Inflammatory macrophage treated with lipopolysaccharide for 4 hours (primary cell): ENCODE measurements around the gene FBXO42.
A peak's percentile ranks its signal among the peaks of the same experiment; 100 is the strongest.
"Not testable (repeated sequence)": the region's sequence is repeated elsewhere in the genome, so short reads cannot be mapped to it uniquely, and the experiment has no call there.

Source experiments
- DNase-seq: peaks from one replicate; pipeline ENCODE4 v3.0.0-alpha.2; 2020

FBXO42 gene

GRCh38 chr1:16371725-16372124 is 19.4 kb upstream of the FBXO42 start:
- DNase-seq, result peak; percentile 90

GRCh38 chr1:16369821-16370220 is 17.5 kb upstream of the FBXO42 start:
- DNase-seq, result no peak

GRCh38 chr1:16367968-16368890 is 15.9 kb upstream of the FBXO42 start:
- DNase-seq, result peak; percentile 37

DNA sequence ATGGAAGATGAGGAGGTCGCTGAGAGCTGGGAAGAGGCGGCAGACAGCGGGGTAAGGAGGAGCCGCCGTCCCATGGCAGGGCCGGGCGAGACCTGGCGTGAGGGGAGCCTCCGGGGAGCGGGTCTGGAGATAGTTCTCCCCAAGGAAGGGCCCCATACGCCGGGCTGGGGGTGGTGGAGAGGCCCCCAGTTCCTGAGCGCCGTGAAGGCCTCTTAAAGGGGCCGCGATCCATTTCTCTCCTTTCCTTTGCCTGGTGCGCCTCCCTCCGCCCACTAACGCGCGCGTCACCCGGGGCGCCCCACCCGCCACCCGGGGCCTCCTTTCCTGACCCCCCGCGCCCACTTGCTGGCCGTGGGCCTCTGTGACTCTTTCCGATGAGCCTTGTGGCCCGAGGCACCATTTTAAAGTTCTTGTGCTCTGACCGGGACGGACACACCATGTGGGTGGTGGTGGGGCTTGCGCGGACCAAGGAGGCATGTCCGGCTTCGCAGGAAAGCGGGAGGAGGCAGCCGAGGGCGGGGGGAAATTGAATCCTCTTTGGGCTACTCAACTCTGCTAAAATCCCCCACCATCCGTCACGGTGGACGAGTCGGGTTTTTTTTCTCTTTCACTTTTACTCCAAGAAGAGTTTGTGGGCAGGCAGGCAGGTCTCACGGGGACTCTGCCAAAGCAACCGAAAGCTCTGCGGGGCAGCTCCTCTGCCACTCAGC is 15.1 kb upstream of the FBXO42 start:
- DNase-seq, result peak; percentile 96

DNA sequence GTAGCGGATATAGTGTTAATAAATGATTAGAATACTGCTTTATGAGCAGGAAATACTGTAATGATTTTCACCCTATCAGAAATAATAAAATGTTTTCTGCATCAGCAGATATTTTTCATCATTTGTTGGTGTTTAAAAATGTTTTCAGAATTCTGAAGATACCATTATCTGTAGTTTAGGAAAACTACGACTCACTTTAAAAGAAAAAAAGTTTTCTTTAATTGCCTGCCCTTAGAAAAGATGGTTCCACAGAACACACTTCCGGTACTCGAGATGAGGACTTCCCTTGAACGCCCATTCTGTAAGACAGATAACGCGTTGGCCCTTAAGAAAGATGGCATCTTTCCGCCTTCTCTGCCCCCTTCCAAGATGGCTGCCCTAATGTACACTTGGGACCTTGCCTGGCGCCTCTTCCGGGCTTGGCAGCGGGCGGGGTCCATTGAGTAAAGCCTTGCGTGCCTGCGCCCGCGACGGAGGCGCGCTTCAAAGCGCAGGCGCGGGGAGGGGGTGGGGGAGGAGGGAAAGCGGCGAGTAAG is 14.5 kb upstream of the FBXO42 start, which contains the start of gene SZRD1:
SZRD1 (plus strand) TSS at position 521 of the 536 bp plus-strand sequence. CDS start 16 bp downstream, outside the sequence.
- DNase-seq, result peak; percentile 99

DNA sequence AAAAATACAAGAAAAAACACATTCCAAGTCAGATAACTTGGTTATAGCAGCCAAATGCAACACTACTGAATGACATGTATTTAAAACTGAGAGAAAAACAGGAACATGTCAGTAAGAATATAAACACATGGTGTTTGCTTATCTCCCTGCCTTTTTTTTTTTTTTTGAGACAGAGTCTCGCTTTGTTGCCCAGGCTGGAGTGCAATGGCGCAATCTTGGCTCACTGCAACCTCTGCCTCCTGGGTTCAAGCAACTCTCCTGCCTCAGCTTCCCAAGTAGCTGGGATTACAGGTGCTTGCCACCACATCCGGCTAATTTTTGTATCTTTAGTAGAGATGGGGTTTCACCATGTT is 12.8 kb upstream of the FBXO42 start:
- DNase-seq, result peak; percentile 46

DNA sequence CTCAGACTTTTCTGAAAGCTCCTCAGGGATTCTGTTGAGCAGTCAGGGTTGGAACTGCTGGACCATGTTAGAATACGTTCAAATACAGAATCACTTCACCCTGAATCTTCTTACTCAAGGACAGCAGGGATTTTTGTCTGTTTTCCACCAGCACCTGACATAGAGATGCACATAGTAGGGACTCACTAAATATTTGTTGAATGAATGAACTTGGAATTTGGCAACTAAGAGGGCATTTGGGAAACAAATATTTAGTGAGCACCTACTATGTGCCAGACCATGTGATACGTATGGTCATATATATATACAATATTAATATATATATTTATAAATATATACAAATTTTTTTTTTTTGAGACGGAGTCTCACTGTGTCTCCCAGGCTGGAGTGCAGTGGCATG is 4.6 kb upstream of the FBXO42 start:
- no peak for DNase-seq

DNA sequence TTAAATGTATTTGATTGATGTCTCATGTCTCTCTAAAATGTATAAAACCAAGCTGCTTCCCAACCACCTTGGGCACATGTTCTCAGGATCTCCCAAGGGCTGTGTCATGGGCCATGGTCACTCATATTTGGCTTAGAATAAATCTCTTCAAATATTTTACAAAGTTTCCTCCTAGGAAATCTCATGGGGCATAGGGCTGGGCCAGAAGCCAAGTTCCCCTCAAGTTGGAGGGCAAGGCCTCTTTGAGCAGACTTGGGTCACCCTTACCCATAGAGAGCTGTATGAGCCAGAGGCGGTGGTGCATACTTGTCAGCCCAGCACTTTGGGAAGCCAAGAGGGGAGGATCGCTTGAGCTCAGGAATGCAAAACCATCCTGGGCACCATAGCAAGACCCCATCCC is 2.3 kb upstream of the FBXO42 start:
- DNase-seq, result no peak

DNA sequence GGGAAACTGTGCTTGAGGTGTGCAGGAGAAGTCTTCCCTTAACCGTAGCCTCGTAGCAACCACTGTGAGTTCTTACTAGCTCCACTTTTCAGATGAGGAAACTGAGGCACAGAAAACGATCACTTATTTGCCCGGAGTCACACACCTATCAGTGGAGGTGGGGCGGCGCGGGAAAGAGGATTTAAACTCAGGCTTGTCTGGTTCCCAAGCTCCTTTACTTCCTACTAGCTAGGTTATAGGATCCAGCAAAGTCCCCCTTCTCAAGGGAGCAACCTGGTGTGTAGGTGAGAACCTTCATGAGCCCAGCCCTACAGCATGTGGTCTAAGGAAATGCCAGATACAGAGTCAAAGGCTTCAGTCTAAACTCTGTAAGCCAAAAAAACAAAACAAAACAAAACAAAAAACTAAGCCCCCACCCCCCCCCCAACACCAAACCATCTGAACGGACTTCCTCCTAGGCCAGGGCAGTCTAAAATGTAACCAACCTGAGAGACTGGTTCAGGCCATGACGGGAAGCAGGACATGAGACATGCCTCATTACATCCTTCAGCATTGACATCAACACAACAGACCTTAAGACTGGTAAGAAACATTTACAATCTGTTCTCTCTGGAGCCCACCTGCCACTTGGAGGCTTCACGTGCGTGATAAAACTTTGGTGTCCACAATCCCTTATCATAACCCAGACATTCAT is 709 bp upstream of the FBXO42 start:
- peak; percentile 15 for DNase-seq

- peak; percentile 52 for DNase-seq
These were observed 755 bp downstream of the FBXO42 start for GRCh38 chr1:16351456-16351993.

DNA sequence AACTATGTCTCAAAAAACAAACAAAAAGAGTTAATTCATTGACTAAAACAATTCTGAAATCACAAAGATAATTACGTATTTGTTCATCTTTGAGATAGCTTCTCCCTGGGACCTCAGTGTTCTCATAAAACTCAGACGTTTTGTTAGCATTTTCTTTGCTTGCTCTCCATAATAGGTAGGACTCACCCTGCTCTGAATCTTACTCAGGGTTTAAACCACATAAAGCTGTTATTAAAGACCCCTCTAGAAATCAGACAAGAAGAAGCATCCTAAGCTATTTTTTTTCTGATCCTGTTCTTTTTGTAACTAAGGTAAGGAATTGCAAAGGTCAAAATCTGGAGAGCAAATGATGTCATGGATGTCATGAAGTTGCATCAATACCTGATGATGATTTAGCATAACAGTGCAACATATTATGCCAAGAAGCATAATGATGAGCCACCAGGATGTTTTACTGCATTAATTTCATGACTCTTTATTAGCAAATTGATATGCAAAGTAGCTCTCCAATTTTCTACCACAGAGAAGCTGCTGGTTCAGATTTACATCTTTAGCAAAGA is 2.4 kb downstream of the FBXO42 start:
- peak; percentile 72 for DNase-seq

DNA sequence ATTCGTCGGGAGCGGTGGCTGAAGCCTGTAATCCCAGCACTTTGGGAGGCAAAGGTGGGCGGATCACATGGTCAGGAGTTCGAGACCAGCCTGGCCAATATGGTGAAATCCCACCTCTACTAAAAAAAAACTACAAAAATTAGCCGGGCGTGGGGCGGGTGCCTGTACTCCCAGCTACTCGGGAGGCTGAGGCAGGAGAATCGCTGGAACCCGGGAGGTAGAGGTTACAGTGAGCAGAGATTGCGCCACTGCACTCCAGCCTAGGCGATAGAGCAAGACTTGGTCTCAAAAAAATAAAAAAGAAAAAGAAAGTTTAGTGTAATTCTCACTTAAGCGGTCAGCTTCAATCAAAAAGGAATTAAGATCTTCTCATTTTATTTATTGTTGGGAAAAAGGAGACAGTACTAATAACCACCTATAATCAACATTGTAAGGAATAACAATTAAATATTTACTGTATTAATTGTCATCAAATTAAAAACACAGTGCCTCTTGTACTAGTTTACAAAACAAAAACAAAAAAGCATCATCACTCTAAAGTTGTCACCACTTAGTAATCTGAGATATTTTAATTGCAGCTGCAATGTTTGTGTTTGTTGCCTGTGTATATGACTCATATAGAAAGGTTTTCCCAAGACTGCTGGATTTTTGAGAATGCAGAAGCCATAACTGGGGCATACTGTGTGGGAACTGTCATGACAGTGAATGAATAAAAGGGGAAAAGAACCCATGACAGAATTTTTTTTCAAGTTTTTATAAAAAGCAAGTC is 3.7 kb downstream of the FBXO42 start:
- DNase-seq, result peak; percentile 95

DNA sequence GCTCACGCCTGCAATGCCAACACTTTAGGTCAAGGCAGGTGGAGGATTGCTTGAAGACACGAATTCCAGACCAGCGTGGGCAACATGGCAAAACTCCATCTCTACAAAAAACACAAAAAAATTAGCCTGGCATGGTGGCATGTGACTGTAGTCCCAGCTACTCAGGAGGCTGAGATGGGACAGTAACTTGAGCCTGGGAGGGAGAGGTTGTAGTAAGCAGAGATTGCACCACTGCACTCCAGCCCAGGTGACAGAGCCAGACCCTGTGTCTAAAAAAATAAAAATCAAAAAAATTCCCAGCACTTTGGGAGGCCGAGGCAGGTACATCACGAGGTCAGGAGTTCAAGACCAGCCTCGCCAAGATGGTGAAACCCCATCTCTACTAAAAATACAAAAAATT is 9.0 kb downstream of the FBXO42 start:
- DNase-seq, result not testable (repeated sequence)

DNA sequence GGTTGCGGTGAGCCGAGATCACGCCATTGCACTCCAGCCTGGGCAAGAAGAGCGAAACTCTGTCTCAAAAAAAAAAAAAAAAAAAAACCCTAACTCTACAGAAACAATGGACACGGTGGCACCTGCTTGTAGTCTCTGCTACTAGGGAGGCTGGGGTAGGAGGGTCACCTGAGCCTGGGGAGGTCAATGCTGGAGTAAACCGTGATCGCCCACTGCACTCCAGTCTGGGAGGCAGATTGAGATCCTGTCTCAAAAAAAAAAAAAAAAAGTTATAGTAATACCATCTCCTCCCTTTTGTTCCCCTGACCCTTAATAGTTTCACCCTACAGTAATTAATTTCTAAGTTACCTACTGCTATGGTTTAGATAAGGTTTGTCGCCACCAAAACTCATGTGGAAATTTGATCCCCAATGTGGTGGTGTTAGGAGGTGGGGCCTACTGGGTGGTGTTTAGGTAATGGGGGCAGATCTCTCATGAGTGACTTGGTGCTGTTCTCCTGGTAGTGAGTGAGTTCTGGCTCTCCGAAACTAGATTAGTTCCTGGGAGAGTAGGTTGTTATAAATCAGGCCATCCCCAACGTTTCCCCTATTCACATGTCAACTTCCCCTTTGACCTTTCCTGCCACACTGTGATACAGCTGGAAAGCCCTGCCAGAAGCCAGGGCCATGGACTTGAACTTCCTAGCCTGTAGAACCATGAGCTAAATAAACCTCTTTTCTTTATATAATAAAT is 9.8 kb downstream of the FBXO42 start:
- DNase-seq, result peak; percentile 80

DNA sequence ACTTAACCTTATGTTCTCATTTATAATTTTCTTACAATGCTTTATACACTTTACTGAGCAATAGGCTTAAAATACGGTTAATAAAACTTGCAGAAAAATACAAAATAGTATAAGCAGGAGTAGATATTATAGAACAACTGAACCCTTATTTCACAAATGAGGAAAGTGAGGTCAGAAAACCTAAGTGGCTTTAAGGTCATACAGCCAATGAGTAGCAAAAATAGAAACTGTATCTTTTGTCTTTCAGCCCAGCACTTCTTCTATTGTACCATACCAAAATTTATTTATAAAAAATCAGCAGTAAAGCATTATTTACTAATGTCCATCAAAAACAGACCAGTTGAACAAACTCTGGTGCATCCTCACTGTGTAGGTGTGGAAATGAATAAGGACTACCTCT is 11.6 kb downstream of the FBXO42 start:
- no peak for DNase-seq

DNA sequence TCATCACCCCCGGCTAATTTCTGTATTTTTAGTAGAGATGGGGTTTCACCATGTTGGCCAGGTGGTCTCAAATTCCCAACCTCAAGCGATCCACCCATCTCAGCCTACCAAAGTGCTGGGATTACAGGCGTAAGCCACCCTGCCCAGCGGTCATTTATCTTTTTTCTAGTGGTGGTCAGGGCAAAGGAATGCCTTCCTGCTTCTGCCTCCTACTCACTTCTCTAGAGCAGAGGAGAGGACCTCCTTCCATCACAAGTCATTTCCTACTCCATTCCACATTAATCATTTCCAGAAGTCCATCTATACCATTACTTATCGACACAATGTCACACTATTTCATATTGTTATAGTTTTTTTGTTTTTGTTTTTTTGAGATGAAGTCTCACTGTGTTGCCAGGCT is 13.3 kb downstream of the FBXO42 start:
- DNase-seq, result no peak

DNA sequence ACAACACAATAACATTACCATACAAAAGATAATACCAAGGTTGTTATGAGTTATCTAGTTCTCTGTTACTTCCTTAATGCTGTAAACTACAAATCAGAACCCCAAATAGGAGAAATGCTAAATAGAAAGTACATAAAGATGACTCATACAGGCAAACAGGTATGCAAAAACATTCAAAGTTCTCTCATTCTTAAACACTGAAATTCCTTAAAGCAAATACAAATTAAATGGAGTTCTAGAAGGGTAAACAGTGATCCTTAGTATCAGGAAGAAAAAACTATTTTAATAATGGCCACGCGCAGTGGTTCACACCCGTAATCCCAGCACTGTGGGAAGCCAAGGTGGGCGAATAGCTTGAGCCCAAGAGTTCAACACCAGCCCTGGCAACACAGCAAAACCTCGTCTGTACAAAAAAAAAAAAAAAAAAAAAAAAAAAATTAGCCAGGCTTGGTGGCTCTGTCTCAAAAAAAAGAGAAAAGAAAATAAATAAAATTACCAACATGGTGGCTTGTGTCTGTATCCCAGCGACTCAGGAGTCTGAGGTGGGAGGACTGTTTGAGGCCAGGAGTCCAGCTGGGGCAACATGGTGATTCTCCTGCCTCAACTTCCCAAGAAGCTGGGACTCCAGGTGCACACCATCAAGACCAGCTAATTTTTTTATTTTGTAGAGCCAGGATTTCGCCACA is 17.5 kb downstream of the FBXO42 start:
- no peak for DNase-seq

- DNase-seq, result no peak
These were observed 25.4 kb downstream of the FBXO42 start for GRCh38 chr1:16326833-16327404.

DNA sequence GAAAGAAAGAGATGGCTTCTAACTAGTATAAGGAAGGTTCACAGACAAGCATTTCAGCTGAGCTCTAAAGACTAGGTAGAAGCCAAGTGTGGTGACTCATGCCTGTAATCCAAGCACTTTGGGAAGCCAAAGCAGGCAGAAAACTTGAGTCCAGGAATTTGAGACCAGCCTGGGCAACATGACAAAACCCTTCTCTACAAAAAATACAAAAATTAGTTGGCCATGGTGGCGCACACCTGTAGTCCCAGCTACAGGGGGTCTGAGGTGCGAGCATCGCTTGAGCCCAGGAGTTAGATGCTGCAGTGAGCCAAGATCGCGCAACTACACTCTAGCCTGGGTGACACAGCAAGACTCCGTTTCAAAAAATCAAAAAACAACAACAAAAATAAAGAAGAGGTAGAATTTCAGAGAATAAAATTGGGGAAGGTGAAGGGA is 27.8 kb downstream of the FBXO42 start:
- DNase-seq, result no peak
